Activated T-helper 1 cell treated with anti-CD3 and anti-CD28 coated beads, Interleukin-12 subunit alpha, Interleukin-12 subunit beta, Interleukin-2, Interleukin-4 antibody, amounts not matched to agents 30 ng/mL and 10 ng/mL and 1 ng/mL, durations not matched to agents 14 hours and 24 hours and 36 hours (primary cell): ENCODE results near the gene GRM5. TPM values are rescaled to one million over a fixed set of nuclear protein-coding genes. Genes with fewer than 3 reads are reported as not detected.
"Not testable (repeated sequence)": the region's sequence is repeated elsewhere in the genome, so short reads cannot be mapped to it uniquely, and the experiment has no call there.

ENCODE experiments used
- DNase-seq: peaks from one replicate; pipeline ENCODE4 v3.0.0; 2021; ENCODE audit warnings: low spot score
- H3K27ac Mint-ChIP-seq: one replicate; pipeline ENCODE4 v1.8.0; 2021; ENCODE audit warnings: mild to moderate bottlenecking, mixed read lengths
- H3K27me3 Mint-ChIP-seq: one replicate; pipeline ENCODE4 v1.8.0; 2022; ENCODE audit warnings: mild to moderate bottlenecking, moderate library complexity, mixed read lengths; ENCODE audit not compliant: insufficient read depth
- H3K36me3 Mint-ChIP-seq: one replicate; pipeline ENCODE4 v1.8.0; 2021; ENCODE audit warnings: low read depth, mixed read lengths
- H3K4me1 Mint-ChIP-seq: one replicate; pipeline ENCODE4 v1.8.0; 2021; ENCODE audit warnings: low read depth, mixed read lengths
- H3K4me3 Mint-ChIP-seq: one replicate; pipeline ENCODE4 v1.8.0; 2021; ENCODE audit warnings: mild to moderate bottlenecking, moderate library complexity, mixed read lengths
- H3K9me3 Mint-ChIP-seq: one replicate; pipeline ENCODE4 v1.8.0; 2021; ENCODE audit warnings: mixed read lengths
- intact Hi-C: fragments of 100-400 bp; cut with micrococcal nuclease; formaldehyde crosslinking; loops from one replicate; pipeline ENCODE4 v1.15.1; 2024
- total RNA-seq: library from RNA; stranded (reverse); gene quantifications from 2 replicates; pipeline ENCODE4 v1.2.3, GENCODE V29; 2022

Gene GRM5
- total RNA-seq, 1 donor from 2014 or later: not detected

- H3K27ac Mint-ChIP-seq, H3K4me3 Mint-ChIP-seq, intact Hi-C loops, DNase-seq, H3K4me1 Mint-ChIP-seq, H3K36me3 Mint-ChIP-seq: not testable (repeated sequence)
- Mint-ChIP-seq H3K27me3 (peaks cover 11% of the 10 kb centered on the region), H3K9me3 (peaks cover 20% of the 10 kb centered on the region)
Measured at GRCh38 chr11:88463301-88463700, 602.5 kb downstream of the GRM5 start.

- Mint-ChIP-seq H3K9me3 (peaks cover 21% of the 10 kb centered on the region), H3K27me3 (peaks cover 13% of the 10 kb centered on the region)
- intact Hi-C loops, H3K4me1 Mint-ChIP-seq, H3K36me3 Mint-ChIP-seq, DNase-seq, H3K27ac Mint-ChIP-seq, H3K4me3 Mint-ChIP-seq: not testable (repeated sequence)
Measured at GRCh38 chr11:88458047-88458446, 607.7 kb downstream of the GRM5 start.

- H3K27me3 Mint-ChIP-seq: peaks cover 11% of the 10 kb centered on the region
- H3K9me3 Mint-ChIP-seq: peaks cover 5% of the 10 kb centered on the region
- intact Hi-C loops: no loop called here
- no peak overlapping the region for H3K27ac Mint-ChIP-seq
- no peaks in the 10 kb centered on the region for H3K36me3 Mint-ChIP-seq
- no peak for DNase-seq
- H3K4me1 Mint-ChIP-seq: no peaks in the 10 kb centered on the region
- no peak overlapping the region for H3K4me3 Mint-ChIP-seq
Measured at GRCh38 chr11:88455974-88456373, 609.8 kb downstream of the GRM5 start.

GRCh38 chr11:88454881-88455280, 610.9 kb downstream of the GRM5 start:
- peaks cover 9% of the 10 kb centered on the region for H3K27me3 Mint-ChIP-seq
- H3K9me3 Mint-ChIP-seq: peaks cover 3% of the 10 kb centered on the region
- H3K4me3 Mint-ChIP-seq: no peak overlapping the region
- DNase-seq: no peak
- H3K4me1 Mint-ChIP-seq: no peaks in the 10 kb centered on the region
- H3K36me3 Mint-ChIP-seq: no peaks in the 10 kb centered on the region
- intact Hi-C loops: no loop called here
- no peak overlapping the region for H3K27ac Mint-ChIP-seq

Other genes starting within 250 kb of the GRM5 start
- gene TYR, start 111.9 kb upstream of the GRM5 start, total RNA-seq: not detected in 2 replicates